K562 (cell line): ENCODE measurements around the gene OSTF1. TPM values are rescaled to one million over a fixed set of nuclear protein-coding genes. Genes with fewer than 3 reads are reported as not detected.

ENCODE experiments used
- ATF1 ChIP-seq, 2 experiments: fragments of 450-650 bp in 1 of 2; IDR thresholded peaks; 2 replicates each; pipeline ENCODE4 v1.6.1; 2016; ENCODE audit warnings: missing compliant biosample characterization in 1 of 2, missing genetic modification characterization in 1 of 2
- CBFA2T2 ChIP-seq: fragments of 450-650 bp; conservative IDR thresholded peaks from 2 replicates; pipeline ENCODE4 v1.6.1; 2017; ENCODE audit warnings: mild to moderate bottlenecking
- CREM ChIP-seq: IDR thresholded peaks from 2 replicates; pipeline ENCODE4 v1.6.1; 2014; ENCODE audit warnings: antibody characterized with exemption, low read depth
- LCOR ChIP-seq: sonication (generic); formaldehyde crosslinking; IDR thresholded peaks from 2 replicates; pipeline ENCODE4 v1.8.0; 2022; ENCODE audit warnings: mild to moderate bottlenecking, missing genetic modification reagents
- MAFK ChIP-seq: IDR thresholded peaks from 2 replicates; pipeline ENCODE4 v1.6.1; 2011; ENCODE audit warnings: low read length, improper control_type of control experiment
- POLR2B ChIP-seq: fragments of 450-650 bp; IDR thresholded peaks from 2 replicates; pipeline ENCODE4 v1.6.1; 2018; ENCODE audit warnings: low read depth; ENCODE audit not compliant: partially characterized antibody
- SIN3A ChIP-seq, 2 experiments: fragments of 150-350 bp in 1 of 2; IDR thresholded peaks; 2 replicates each; pipeline ENCODE4 v1.6.1; 2011 to 2016; ENCODE audit warnings: borderline replicate concordance in 2 of 2, low read depth in 2 of 2, low read length in 2 of 2, mild to moderate bottlenecking in 2 of 2, moderate library complexity in 2 of 2; ENCODE audit not compliant: control insufficient read depth in 1 of 2
- SMARCA4 ChIP-seq: fragments of 450-650 bp; IDR thresholded peaks from 2 replicates; pipeline ENCODE4 v1.6.1; 2016
- TRIM24 ChIP-seq, 2 experiments: fragments of 450-650 bp; IDR thresholded peaks; 2 replicates each; pipeline ENCODE4 v1.6.1; 2016
- ZFP36 ChIP-seq: fragments of 150-350 bp; IDR thresholded peaks from 2 replicates; pipeline ENCODE4 v1.6.1; 2018; ENCODE audit warnings: low read length, low read depth; ENCODE audit not compliant: partially characterized antibody
- ZNF133 ChIP-seq: fragments of 250-450 bp; sonication (Bioruptor Pico); IDR thresholded peaks from 2 replicates; pipeline ENCODE4 v1.4.0; 2020; ENCODE audit warnings: mild to moderate bottlenecking
- ZNF134 ChIP-seq: fragments of 250-450 bp; sonication (Bioruptor Pico); conservative IDR thresholded peaks from 2 replicates; pipeline ENCODE4 v1.4.0; 2020
- ZNF274 ChIP-seq: IDR thresholded peaks from 2 replicates; pipeline ENCODE4 v1.6.1; 2011; ENCODE audit warnings: low read depth, mild to moderate bottlenecking, low read length, moderate library complexity, borderline replicate concordance
- ZNF589 ChIP-seq: fragments of 200-800 bp; sonication (Bioruptor generic); IDR thresholded peaks from 2 replicates; pipeline ENCODE4 v1.6.1; 2016; ENCODE audit warnings: low read depth, missing genetic modification characterization, missing compliant biosample characterization
- ZNF699 ChIP-seq: fragments of 250-450 bp; sonication (Bioruptor Pico); IDR thresholded peaks from 2 replicates; pipeline ENCODE4 v1.8.0; 2021; ENCODE audit warnings: mild to moderate bottlenecking, moderate library complexity; ENCODE audit not compliant: insufficient replicate concordance
- polyA plus RNA-seq, 8 experiments: library from polyadenylated mRNA; depleted of rRNA in 4 of 8; stranded (reverse) in 5 of 8; unstranded in 3 of 8; fragments of >200 nt; fragmentation: Nextera tagmentation in 2 of 8; fragmentation: Illumina TruSeq in 1 of 8; extraction: Ambion mirVana in 2 of 8; extraction: Trizol in 1 of 8; gene quantifications; 2 replicates each; pipeline versions ENCODE4 v1.2.1 to v1.2.3, GENCODE V29; 2011 to 2014; ENCODE audit warnings: inconsistent platforms in 1 of 8, missing spikeins in 1 of 8
- total RNA-seq, 7 experiments: library from RNA; depleted of rRNA in 6 of 7; stranded (reverse); fragments of >200 nt in 6 of 7; fragmentation: Illumina TruSeq in 2 of 7; extraction: Trizol in 2 of 7; gene quantifications; 2 replicates each; pipeline versions ENCODE4 v1.2.1 to v1.2.3, GENCODE V29; 2011 to 2021; ENCODE audit warnings: low replicate concordance in 1 of 7
- TF ChIP-seq, protein P1 (sequence below), 3 experiments: fragments of 200-800 bp in 1 of 3; fragments of 250-450 bp in 1 of 3; fragments of 450-650 bp in 1 of 3; sonication (Bioruptor Pico) in 1 of 3; sonication (Bioruptor generic) in 1 of 3; formaldehyde crosslinking in 1 of 3; IDR thresholded peaks; 2 replicates each; pipeline versions ENCODE4 v1.6.1 to v1.8.0; 2016 to 2022; ENCODE audit warnings: mild to moderate bottlenecking in 2 of 3, missing genetic modification characterization in 2 of 3, missing compliant biosample characterization in 1 of 3, moderate library complexity in 1 of 3
- TF ChIP-seq, protein P2 (sequence below): sonication (generic); formaldehyde crosslinking; IDR thresholded peaks from 2 replicates; pipeline ENCODE4 v1.4.0; 2020; ENCODE audit warnings: mild to moderate bottlenecking, missing genetic modification reagents
- TF ChIP-seq, protein P3 (sequence below): sonication (generic); formaldehyde crosslinking; IDR thresholded peaks from 2 replicates; pipeline ENCODE4 v1.8.0; 2022; ENCODE audit warnings: mild to moderate bottlenecking, missing genetic modification reagents
- TF ChIP-seq, protein P4 (sequence below): fragments of 250-450 bp; sonication (Bioruptor Pico); IDR thresholded peaks from 2 replicates; pipeline ENCODE4 v1.8.0; 2021; ENCODE audit warnings: moderate library complexity, mild to moderate bottlenecking, inconsistent platforms

The OSTF1 gene
- total and polyA plus RNA-seq, 9 of the 15 experiments (the other 6 are each of a cell fraction or from before 2014, with no cell fraction given), result 15.0 to 37.3 (median 23.0) TPM

DNA sequence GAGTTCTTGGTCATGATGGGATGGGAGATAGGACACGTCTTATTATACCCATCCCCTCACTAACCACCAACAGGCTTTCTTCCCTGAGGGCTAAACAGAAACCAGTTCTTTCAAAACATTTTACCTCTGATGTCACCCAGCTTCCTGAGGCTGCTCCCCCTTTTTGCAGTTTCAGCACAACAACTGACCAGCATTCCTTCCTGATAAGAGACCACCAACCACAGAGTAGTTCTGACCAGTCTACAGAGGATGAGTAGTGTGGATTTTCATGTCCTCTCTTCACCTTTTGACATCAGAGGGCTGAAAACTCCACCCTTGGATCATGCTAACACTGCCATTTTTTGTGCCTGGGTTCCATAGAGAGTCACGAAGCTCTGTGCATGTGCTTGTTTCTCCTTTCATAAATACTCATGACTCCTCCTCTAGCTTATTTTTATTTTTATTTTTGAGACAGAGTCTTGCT lies 82.6 kb downstream of the OSTF1 start (continued):
- TF ChIP-seq, protein P1, sequence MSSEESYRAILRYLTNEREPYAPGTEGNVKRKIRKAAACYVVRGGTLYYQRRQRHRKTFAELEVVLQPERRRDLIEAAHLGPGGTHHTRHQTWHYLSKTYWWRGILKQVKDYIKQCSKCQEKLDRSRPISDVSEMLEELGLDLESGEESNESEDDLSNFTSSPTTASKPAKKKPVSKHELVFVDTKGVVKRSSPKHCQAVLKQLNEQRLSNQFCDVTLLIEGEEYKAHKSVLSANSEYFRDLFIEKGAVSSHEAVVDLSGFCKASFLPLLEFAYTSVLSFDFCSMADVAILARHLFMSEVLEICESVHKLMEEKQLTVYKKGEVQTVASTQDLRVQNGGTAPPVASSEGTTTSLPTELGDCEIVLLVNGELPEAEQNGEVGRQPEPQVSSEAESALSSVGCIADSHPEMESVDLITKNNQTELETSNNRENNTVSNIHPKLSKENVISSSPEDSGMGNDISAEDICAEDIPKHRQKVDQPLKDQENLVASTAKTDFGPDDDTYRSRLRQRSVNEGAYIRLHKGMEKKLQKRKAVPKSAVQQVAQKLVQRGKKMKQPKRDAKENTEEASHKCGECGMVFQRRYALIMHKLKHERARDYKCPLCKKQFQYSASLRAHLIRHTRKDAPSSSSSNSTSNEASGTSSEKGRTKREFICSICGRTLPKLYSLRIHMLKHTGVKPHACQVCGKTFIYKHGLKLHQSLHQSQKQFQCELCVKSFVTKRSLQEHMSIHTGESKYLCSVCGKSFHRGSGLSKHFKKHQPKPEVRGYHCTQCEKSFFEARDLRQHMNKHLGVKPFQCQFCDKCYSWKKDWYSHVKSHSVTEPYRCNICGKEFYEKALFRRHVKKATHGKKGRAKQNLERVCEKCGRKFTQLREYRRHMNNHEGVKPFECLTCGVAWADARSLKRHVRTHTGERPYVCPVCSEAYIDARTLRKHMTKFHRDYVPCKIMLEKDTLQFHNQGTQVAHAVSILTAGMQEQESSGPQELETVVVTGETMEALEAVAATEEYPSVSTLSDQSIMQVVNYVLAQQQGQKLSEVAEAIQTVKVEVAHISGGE (CRISPR knock-in tag; IDR thresholded peaks at IDR 0.05), result 0 out of 6 replicates have a peak, but pooled peaks of 1 of the 3 experiments have one; percentile 24
- no peak for TF ChIP-seq SIN3A (IDR thresholded peaks at IDR 0.05; ENCODE audit: borderline replicate concordance in 2 of 2, control insufficient read depth in 1 of 2, low read depth in 2 of 2, low read length in 2 of 2)
- TF ChIP-seq CREM, result 0 out of 2 replicates have a peak, but pooled peaks have one; percentile 13
- TF ChIP-seq SMARCA4, result 0 out of 2 replicates have a peak, but pooled peaks have one; percentile 23
- TF ChIP-seq ZNF699 (CRISPR knock-in tag), result no peak
- TF ChIP-seq POLR2B, result no peak
- peak; percentile 23; the same call in 1 of the 2 replicates for TF ChIP-seq MAFK
- no peak for TF ChIP-seq ZNF274
- TF ChIP-seq TRIM24 (IDR thresholded peaks at IDR 0.05), result 0 out of 4 replicates have a peak, but pooled peaks of 1 of the 2 experiments have one; percentile 17
- TF ChIP-seq, protein P2, sequence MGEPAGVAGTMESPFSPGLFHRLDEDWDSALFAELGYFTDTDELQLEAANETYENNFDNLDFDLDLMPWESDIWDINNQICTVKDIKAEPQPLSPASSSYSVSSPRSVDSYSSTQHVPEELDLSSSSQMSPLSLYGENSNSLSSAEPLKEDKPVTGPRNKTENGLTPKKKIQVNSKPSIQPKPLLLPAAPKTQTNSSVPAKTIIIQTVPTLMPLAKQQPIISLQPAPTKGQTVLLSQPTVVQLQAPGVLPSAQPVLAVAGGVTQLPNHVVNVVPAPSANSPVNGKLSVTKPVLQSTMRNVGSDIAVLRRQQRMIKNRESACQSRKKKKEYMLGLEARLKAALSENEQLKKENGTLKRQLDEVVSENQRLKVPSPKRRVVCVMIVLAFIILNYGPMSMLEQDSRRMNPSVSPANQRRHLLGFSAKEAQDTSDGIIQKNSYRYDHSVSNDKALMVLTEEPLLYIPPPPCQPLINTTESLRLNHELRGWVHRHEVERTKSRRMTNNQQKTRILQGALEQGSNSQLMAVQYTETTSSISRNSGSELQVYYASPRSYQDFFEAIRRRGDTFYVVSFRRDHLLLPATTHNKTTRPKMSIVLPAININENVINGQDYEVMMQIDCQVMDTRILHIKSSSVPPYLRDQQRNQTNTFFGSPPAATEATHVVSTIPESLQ (CRISPR knock-in tag), result no peak
- no peak for TF ChIP-seq ZFP36
- TF ChIP-seq LCOR (CRISPR knock-in tag), result no peak
- no peak for TF ChIP-seq CBFA2T2
- TF ChIP-seq, protein P3, sequence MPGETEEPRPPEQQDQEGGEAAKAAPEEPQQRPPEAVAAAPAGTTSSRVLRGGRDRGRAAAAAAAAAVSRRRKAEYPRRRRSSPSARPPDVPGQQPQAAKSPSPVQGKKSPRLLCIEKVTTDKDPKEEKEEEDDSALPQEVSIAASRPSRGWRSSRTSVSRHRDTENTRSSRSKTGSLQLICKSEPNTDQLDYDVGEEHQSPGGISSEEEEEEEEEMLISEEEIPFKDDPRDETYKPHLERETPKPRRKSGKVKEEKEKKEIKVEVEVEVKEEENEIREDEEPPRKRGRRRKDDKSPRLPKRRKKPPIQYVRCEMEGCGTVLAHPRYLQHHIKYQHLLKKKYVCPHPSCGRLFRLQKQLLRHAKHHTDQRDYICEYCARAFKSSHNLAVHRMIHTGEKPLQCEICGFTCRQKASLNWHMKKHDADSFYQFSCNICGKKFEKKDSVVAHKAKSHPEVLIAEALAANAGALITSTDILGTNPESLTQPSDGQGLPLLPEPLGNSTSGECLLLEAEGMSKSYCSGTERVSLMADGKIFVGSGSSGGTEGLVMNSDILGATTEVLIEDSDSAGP (CRISPR knock-in tag), result no peak
- TF ChIP-seq, protein P4, sequence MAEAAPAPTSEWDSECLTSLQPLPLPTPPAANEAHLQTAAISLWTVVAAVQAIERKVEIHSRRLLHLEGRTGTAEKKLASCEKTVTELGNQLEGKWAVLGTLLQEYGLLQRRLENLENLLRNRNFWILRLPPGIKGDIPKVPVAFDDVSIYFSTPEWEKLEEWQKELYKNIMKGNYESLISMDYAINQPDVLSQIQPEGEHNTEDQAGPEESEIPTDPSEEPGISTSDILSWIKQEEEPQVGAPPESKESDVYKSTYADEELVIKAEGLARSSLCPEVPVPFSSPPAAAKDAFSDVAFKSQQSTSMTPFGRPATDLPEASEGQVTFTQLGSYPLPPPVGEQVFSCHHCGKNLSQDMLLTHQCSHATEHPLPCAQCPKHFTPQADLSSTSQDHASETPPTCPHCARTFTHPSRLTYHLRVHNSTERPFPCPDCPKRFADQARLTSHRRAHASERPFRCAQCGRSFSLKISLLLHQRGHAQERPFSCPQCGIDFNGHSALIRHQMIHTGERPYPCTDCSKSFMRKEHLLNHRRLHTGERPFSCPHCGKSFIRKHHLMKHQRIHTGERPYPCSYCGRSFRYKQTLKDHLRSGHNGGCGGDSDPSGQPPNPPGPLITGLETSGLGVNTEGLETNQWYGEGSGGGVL (CRISPR knock-in tag), result no peak
- TF ChIP-seq ZNF134 (CRISPR knock-in tag), result no peak
- no peak for TF ChIP-seq ZNF589 (CRISPR knock-in tag)
- TF ChIP-seq ZNF133 (CRISPR knock-in tag), result no peak
- no peak for TF ChIP-seq ATF1 (CRISPR knock-in tag; IDR thresholded peaks at IDR 0.05)
- TF ChIP-seq ATF1 (tag; IDR thresholded peaks at IDR 0.05), result peak; percentile 27; the same call in 1 of the 2 replicates
